Mucosa of stomach (tissue), 1 donor: ENCODE data around the gene DNMT3A.

ENCODE experiments used
- H3K27me3 ChIP-seq: one replicate; pipeline ENCODE4 v1.7.0; 2013; ENCODE audit warnings: mild to moderate bottlenecking, low read length; ENCODE audit not compliant: control insufficient read depth, insufficient read depth
- H3K36me3 ChIP-seq: one replicate; pipeline ENCODE4 v1.7.0; 2013; ENCODE audit warnings: low read length; ENCODE audit not compliant: control insufficient read depth, insufficient read depth
- H3K4me1 ChIP-seq: one replicate; pipeline ENCODE4 v1.7.0; 2013; ENCODE audit warnings: mild to moderate bottlenecking, low read length; ENCODE audit not compliant: control insufficient read depth, insufficient read depth
- H3K4me3 ChIP-seq: one replicate; pipeline ENCODE4 v1.7.0; 2013; ENCODE audit warnings: low read length
- H3K9ac ChIP-seq: one replicate; pipeline ENCODE4 v1.7.0; 2013; ENCODE audit warnings: mild to moderate bottlenecking, low read length, moderate library complexity
- H3K9me3 ChIP-seq: one replicate; pipeline ENCODE4 v1.7.0; 2013; ENCODE audit warnings: mild to moderate bottlenecking, low read length, moderate library complexity; ENCODE audit not compliant: control insufficient read depth
- donor health status: Pancreatic carcinoma.

The DNMT3A gene

DNA sequence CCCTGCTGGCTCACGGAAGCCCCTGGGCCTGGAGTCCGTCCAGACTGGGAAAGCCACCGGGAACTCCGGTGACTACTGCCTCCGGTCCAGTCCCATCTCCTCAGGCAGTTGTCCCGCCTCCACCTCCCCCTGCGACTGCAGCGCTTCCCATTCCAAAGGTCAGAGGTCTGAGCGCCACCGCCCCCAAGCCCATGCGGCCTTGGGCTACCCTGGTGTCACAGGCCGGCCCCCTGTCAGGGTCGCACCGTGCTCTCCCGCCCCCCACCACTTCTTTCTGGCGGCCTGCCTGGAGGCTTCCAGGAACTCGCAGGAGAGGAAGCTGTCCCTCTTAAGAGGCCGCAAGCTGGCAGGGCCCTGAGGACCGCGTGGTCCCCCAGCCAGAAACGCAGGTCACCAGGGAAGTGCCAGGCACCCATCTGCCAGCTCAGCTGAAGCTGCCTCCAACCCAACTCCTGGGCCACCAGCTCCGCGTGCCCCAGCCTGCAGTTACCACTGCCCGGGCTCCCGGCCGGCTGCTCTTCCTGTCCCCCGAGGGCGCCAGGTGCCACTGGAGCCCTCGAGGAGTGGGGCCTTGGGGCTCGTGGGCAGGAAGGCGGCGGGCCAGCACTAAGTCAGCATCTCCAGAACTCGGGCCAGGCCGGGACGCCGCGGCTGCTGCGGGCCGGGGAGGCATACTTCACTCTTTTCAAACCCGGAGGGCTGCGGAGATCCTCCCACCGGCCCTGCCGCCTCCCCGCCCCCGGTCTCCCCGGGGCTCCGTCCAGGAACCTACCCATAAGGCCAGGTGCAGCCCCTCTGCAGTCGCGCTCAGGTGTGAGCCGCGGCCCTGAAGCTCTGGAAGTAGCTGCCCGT is 90.1 kb downstream of the DNMT3A start:
- Histone ChIP-seq H3K9ac (peak overlapping the region; percentile 65), H3K9me3 (no peaks in the 10 kb centered on the region), H3K4me1 (peaks cover 17% of the 10 kb centered on the region), H3K36me3 (no peaks in the 10 kb centered on the region), H3K4me3 (peak overlapping the region; percentile 36), H3K27me3 (no peaks in the 10 kb centered on the region)

DNA sequence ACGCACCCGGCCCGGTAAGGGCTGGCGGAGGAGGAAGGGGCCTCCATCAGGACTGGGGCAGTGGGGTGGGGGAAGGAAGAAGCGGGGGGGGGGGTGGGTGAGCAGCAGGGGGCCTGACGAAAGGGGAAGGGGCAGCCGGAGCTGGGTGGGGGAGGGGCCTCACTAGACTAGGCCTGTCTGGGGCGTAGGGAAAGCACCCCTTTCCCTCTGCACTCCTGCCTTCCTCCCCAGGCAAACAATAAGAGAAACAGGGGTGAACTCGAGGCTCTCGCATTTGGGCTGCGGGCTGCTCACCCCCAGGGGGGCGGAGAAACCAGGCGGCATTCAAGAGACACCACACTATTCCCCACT is 90.7 kb downstream of the DNMT3A start:
- no peaks in the 10 kb centered on the region for H3K9me3 ChIP-seq
- H3K9ac ChIP-seq = peak overlapping the region; percentile 65
- H3K36me3 ChIP-seq = peaks cover 5% of the 10 kb centered on the region
- peaks cover 17% of the 10 kb centered on the region for H3K4me1 ChIP-seq
- H3K4me3 ChIP-seq = no peak overlapping the region
- no peaks in the 10 kb centered on the region for H3K27me3 ChIP-seq

DNA sequence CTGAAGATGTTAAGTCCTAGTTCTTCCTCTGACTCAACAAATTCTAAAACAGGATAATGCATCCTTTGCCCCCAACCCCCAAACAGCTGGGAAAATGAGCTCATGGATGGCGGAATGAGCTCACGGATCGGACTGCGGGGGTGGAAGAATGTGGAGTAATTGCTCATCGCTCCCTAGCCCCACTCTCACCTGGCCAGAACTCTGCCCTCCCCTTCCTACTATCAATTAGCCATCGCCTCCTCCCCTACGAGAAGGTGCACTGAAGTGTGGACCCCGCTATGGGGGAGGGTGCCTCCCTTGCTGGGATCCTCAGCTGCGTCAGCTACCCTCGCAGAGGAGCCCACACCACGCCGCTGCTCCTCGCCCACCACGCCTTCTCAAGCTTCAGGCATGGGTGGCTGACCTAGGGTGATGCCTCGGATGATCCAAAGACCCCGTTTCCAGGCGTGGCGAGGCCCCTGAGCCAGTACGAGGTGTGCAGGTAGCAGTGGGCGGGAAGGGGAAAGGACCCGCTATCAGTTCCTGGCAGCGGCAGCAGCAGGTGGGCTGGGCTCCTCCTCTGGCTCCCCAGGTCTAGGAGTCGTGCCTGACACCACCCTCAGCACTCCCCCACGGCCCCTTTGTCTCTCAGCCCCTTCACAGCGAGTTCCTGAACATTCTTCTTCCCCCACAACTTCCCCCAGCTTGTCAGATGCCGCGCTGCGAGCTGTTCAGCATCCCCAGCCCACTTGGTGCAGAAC is 91.2 kb downstream of the DNMT3A start:
- Histone ChIP-seq H3K4me1 (peaks cover 17% of the 10 kb centered on the region), H3K4me3 (no peak overlapping the region), H3K9me3 (no peaks in the 10 kb centered on the region), H3K27me3 (no peaks in the 10 kb centered on the region), H3K9ac (no peak overlapping the region), H3K36me3 (peaks cover 8% of the 10 kb centered on the region)

DNA sequence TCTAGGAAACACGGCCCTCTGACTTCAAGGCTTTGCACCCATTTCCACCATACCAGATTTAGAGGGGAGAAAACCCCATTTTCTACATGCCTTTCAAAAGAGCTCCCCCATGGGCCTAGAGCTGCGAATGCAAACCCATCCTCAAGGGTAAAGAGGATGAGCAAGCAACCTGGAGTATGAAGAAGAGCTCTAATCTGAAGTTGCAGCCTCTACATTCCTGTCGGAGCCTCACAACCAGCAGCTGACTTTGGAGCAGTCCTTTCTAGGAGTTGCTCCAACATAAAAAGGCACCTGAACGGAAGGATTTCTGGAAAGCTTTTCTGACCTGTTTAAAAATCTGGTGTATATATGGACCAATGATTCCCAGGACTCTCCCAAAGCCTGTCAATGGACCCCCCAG is 91.9 kb downstream of the DNMT3A start:
- H3K9ac ChIP-seq = no peak overlapping the region

DNA sequence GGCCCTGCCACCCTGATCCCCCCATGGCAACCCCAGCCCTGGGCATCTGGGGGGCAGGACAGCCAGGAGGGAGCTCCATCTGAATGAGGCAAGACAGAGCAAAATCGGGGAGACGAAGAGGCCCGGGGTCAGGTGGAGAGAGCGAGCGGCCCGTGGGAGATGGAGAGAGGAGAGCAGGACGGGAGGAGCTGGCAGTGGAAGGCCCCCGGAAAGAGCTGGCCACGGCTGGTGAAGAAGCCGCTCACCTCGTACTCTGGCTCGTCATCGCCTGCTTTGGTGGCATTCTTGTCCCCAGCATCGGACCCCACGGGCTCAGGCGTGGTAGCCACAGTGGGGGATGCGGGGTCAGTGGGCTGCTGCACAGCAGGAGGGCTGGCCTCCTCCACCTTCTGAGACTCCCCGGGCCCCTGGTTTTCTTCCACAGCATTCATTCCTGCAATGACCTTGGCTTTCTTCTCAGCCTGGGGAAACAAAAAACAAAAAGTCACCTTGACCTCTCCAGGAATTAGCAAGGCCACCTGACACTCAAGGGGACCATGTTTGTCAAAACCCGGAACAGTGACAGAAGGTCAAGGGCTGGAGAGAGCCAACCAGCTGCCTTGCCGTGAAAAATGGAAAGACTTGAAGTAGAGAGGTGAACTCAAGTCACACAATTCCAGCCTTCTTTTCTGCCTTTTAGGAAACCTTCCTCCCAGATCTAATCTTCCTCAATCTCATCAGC is 93.8 kb downstream of the DNMT3A start:
- H3K4me3 ChIP-seq = no peak overlapping the region

More for the DNA sequence above, 91.9 kb downstream of the DNMT3A start:
- Histone ChIP-seq H3K4me3 (no peak overlapping the region), H3K27me3 (no peaks in the 10 kb centered on the region), H3K9me3 (no peaks in the 10 kb centered on the region), H3K36me3 (peaks cover 8% of the 10 kb centered on the region), H3K4me1 (peaks cover 17% of the 10 kb centered on the region)

DNA sequence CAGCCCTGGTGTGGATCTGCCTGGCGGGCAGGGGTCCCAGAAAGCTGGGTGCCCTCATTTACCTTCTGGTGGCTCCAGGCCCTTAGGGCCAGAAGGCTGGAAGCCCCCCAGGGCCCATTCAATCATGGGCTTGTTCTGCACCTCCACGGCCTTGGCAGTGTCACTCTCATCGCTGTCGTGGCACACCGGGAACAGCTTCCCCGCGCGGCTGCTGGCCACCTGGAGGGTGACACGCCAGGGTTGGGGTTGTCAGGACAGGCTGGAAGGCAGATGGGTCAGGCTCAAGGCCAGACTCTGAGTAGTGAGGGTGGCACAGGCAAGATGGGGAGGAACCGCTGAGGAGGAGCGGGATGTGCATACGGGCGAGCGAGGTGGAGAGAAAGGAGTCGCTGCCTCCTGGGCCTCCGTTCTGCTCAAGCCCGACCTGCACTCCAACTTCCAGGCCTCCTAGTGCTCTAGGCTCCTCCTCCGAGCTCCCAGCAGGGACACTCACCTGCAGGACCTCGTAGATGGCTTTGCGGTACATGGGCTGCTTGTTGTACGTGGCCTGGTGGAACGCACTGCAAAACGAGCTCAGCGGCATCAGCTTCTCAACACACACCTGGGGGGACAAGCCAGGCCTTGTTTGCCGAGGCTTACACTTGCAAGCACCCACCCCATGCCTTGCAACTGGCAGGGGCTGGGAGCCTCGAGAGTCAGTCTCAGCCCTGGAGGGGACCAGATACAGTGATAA is 95.0 kb downstream of the DNMT3A start:
- no peaks in the 10 kb centered on the region for H3K27me3 ChIP-seq
- H3K4me1 ChIP-seq = peaks cover 10% of the 10 kb centered on the region
- H3K36me3 ChIP-seq = peaks cover 8% of the 10 kb centered on the region
- no peak overlapping the region for H3K4me3 ChIP-seq
- no peaks in the 10 kb centered on the region for H3K9me3 ChIP-seq
- no peak overlapping the region for H3K9ac ChIP-seq

More for the DNA sequence above, 93.8 kb downstream of the DNMT3A start:
- Histone ChIP-seq H3K9ac (no peak overlapping the region), H3K36me3 (peaks cover 8% of the 10 kb centered on the region), H3K27me3 (no peaks in the 10 kb centered on the region), H3K4me1 (peaks cover 16% of the 10 kb centered on the region), H3K9me3 (no peaks in the 10 kb centered on the region)

DNA sequence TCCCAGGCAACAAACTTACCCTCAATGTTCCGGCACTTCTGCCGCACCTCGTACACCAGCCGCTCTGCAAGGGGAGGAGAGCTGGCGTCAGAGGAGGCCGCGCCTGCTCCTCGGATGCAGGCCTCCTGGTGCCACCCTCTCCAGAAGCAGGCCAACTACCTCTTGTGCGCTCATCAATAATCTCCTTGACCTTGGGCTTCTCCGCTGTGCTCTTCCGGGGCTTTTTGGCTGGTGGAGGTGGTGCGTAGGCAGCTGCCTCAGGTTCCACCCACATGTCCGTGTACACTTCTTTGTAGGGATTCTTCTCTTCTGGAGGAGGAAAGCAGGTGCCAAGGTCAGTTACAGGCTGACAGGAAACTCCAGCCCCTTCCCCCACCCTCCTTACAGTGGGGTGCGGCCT is 95.7 kb downstream of the DNMT3A start:
- Histone ChIP-seq H3K27me3 (no peaks in the 10 kb centered on the region), H3K4me3 (no peak overlapping the region), H3K4me1 (peaks cover 3% of the 10 kb centered on the region), H3K9me3 (no peaks in the 10 kb centered on the region), H3K9ac (no peak overlapping the region), H3K36me3 (peaks cover 8% of the 10 kb centered on the region)

DNA sequence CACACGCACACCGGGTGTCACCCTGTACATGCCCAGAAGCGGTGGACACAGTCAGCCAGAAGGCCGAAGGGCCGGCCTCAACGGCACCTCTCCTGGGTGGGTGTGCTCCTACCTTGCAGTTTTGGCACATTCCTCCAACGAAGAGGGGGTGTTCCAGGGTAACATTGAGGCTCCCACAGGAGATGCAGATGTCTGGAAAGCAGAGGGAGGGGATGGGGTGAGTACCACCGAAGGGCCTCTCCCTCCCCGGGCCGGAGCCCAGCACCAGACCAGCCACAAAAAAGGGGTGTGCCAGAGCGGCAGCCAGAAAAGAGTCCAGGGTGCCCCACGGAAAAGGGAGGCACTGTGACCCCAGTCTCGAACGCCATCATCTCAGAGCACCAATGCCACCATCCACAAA is 96.6 kb downstream of the DNMT3A start:
- Histone ChIP-seq H3K4me3 (no peak overlapping the region), H3K27me3 (no peaks in the 10 kb centered on the region), H3K9ac (no peak overlapping the region), H3K4me1 (peaks cover 3% of the 10 kb centered on the region), H3K9me3 (no peaks in the 10 kb centered on the region), H3K36me3 (peaks cover 8% of the 10 kb centered on the region)

DNA sequence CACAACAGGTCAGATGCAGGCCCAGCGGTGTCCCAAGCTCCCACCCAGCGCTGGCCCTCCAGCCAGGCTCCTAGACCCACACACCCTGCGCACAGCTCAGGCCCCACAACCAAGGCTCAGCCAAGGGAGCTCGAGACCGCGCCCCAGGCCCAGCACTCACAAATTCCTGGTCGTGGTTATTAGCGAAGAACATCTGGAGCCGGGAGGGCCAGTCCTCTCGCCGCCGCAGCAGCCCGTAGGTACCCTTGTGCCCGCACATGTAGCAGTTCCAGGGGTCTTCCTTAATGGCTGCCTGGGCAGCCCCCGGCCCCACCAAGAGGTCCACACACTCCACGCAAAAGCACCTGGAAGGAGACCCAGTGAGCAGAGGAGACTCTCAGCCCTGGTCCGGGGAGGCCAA is 97.7 kb downstream of the DNMT3A start:
- Histone ChIP-seq H3K27me3 (no peaks in the 10 kb centered on the region), H3K4me3 (no peak overlapping the region), H3K9me3 (no peaks in the 10 kb centered on the region), H3K4me1 (no peaks in the 10 kb centered on the region), H3K36me3 (peaks cover 13% of the 10 kb centered on the region), H3K9ac (no peak overlapping the region)

DNA sequence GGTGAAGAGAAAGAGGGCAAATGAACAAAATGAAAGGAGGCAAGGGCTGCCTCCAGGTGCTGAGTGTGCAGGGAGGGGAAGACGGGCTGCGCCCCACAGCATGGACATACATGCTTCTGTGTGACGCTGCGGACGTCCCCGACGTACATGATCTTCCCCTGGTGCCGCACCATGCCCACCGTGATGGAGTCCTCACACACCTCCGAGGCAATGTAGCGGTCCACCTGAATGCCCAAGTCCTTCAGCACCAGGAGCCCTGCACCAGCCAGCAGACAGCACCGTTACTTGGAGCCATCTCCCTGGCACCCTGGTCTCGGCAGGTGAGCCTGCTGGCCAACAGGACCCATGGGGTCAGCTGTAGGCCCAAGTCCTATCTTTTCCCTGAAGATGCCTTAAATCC is 100.3 kb downstream of the DNMT3A start:
- H3K9me3 ChIP-seq = no peaks in the 10 kb centered on the region
- no peak overlapping the region for H3K9ac ChIP-seq
- H3K4me3 ChIP-seq = no peak overlapping the region
- H3K27me3 ChIP-seq = no peaks in the 10 kb centered on the region
- no peaks in the 10 kb centered on the region for H3K4me1 ChIP-seq
- H3K36me3 ChIP-seq = peaks cover 12% of the 10 kb centered on the region

DNA sequence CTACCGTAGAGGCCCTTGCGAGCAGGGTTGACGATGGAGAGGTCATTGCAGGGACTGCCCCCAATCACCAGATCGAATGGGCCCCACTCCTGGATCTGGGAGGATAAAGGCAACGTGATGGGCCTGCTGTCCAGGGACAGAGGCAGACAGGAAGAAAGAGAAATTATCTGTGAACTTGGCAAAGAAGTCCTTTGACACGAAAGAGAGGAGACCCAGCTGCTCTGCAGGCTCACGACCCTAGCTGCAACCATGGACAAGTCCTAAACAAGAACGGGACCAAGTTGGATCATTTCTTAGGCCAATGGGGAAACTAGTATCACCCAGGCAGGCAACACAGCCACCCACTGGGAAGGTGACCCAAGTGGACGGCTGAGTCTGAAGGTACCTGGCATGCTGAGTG is 101.1 kb downstream of the DNMT3A start:
- Histone ChIP-seq H3K9me3 (no peaks in the 10 kb centered on the region), H3K36me3 (peaks cover 5% of the 10 kb centered on the region), H3K9ac (no peak overlapping the region), H3K4me3 (no peak overlapping the region), H3K27me3 (no peaks in the 10 kb centered on the region), H3K4me1 (no peaks in the 10 kb centered on the region)
